Activated CD8-positive, alpha-beta memory T cell treated with anti-CD3 and anti-CD28 coated beads, Interleukin-2, amount 50 U/mL, for 1 hour (primary cell): ENCODE data around the gene POLR3F.
A peak's percentile ranks its signal among the peaks of the same experiment; 100 is the strongest.
"Not testable (repeated sequence)": the region's sequence is repeated elsewhere in the genome, so short reads cannot be mapped to it uniquely, and the experiment has no call there.

Experiments used
- DNase-seq: peaks from one replicate; pipeline ENCODE4 v3.0.0-alpha.2; 2020; ENCODE audit errors: extremely low read depth

The POLR3F gene, protein sequence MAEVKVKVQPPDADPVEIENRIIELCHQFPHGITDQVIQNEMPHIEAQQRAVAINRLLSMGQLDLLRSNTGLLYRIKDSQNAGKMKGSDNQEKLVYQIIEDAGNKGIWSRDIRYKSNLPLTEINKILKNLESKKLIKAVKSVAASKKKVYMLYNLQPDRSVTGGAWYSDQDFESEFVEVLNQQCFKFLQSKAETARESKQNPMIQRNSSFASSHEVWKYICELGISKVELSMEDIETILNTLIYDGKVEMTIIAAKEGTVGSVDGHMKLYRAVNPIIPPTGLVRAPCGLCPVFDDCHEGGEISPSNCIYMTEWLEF

DNA sequence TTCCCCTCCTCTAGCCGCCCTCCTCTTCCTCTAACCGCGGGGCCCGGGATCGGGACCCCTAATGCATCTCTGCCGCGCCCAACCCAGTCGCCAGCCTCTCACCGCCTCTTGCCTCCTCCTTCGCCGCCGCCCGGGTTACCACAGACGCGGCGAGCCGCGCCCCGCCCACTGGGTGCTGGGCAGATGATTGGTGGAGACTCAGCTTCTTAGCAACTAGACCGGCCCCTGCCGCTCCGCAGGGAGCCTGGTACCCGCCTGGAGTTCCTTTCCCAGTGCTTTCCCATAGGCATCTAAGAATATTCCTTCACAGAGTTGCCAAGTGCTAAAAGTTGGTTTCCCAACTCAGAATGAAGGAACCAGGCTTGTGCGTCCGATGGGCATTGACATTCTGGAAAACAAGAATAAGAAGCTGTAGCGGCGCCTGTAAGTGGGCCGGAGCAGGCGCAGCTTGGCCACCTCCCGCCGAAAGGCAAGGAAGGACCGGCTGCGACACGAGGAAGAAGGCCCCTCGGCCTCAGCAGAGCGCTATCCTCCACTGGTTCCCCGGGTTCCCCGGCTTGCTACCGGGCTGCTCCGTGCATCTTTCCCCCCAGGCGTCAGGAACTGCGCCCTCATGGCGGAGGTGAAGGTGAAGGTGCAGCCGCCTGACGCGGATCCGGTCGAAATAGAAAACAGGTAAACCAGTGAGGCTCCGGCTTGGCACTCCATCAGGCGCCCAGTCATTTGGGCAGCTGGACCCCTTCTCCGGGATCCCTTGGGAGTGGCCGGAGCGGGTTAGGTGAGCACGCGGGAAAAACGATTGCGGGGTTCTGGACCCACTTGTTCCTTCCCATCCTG, at the start of gene POLR3F, which contains the start of gene DZANK1:
TSS of gene POLR3F (plus strand) at position 497 of the 837 bp plus-strand sequence. CDS start at position 614, 117 bp downstream.
TSS of gene DZANK1 (minus strand) at position 137 of the 837 bp plus-strand sequence. CDS start 1,672 bp downstream, outside the sequence.
- peak; percentile 62 for DNase-seq

DNA sequence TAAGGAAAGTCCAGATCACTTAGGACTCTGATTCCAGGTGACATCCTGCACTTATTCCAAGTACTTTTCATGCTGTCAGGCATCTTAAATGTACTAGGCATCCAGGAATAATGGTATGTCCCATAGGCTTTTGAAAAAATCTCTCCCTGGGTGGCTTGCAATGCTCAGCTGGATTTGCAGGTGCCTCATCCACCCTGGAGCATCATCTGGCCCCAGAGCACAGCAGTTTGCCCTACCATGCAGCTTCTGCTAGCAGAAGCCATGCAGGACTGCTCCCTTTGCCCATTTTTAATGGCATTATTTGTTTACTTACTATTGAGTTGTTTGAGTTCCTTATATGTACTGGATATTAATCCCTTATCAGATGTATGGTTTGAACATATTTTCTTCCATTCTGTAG, 45.6 kb upstream of the POLR3F start:
- DNase-seq, result no peak

DNA sequence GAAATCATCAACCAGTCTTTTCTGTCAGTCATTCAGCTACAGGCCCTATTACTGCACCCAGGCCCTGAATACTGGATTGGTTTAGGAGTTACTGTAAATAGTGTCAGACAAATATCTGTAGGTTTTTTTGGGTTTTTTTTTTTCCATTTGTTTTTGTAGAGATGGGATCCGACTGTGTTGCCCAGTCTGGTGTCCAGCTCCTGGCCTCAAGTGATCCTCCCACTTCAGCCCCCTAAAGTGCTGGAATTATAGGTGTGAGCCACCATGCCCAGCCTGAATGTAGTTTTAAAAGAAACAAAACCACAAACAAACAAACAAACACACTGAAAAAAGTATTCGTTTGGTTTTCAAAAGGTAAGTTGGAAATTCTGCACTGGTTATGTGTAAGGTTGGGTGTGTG, 40.0 kb upstream of the POLR3F start:
- DNase-seq, result no peak

DNA sequence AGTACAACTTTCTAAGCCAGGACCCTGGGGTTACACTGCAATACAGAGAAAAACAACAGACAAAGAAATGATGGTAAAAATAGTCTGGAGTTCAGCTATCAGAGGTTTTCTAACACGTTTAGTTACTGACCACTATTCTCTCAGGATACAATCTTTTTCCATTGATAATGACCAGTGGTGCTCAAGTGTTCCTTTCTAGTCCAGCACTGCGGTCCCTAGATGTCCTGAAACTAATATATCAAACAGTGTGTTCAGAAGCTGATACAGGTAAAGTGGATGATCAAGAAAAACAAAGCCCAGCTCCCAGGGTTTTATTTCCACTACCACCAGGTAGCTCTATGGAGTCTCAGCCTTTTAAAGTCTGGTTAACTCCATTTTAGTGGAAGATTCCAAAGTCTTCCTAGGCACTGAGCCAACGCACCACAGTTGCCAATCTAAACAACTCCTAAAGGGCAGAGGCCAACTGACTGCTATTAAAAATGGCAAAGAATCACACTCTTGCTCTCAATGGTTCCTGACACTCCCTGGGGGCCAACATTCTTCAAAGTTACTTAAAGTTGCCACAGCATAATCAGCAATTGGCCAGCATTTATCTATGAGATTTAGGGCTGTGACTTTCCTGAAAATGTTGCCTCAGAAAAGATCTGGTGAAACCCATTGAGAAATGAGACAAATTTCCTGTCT, 38.6 kb upstream of the POLR3F start:
- DNase-seq, result no peak

DNA sequence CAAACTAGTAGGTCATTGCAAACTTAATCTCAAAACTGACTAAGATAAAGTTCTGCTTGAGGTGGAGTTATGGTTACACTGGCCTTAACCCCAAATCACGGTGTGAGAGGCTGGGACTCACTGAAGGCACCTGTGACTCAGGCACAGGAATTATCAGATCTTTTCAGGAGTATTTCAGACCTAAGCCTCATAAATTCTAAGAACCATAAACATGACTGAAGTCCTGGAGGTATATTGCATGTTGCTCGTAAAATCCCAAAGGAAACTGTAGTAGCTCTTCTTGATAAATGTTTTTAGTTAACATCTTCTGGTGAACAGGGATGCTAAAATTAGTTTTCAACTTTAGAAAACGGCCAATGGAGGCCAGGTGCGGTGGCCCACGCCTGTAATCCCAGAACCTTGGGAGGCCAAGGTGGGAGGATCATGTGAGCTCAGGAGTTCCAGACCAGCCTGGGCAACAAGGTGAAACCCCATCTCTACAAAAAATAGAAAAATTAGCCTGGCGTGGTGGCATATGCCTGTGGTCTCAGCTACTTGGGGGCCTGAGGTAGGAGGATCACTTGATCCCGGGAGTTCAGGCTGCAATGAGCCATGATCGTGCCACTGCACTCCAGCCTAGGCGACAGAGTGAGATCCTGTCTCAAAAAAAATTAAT, 36.9 kb upstream of the POLR3F start:
- DNase-seq, result no peak

DNA sequence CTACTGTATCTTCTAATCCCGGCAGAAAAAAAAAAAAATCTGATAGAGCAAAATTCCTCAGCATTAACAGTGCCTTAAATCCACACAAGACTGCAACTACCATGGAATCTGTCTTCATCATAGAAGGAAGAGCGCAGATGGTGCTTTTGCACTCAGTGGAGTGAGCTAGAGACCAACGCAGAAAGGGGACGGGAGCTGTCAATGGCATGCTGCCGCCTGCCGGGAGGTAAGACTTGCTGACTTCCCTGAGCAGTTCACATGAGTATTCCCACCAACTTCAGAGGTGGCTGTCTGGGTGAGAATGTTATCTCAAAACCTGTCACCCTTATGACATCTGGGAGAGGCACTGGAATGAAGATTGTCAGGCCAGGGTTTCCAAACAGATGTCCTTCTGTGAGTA, 36.0 kb upstream of the POLR3F start:
- no peak for DNase-seq

DNA sequence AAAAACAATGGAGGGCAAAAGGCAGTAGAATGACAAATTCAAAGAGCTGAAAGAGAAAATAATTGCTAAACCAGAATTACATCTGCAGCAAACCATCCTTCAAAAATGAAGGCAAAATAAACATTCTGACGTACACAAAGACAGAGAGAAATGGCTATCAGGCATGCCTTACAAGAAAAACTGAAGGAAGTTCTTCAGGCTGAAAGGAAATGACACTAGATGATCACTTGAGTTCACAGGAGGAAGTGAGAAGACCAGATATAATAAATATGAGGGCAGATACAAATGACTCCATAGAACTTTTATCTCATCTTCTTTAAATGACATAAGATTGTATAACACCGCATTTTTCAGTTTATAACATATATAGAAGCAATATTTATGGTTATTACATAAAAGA, 30.3 kb upstream of the POLR3F start:
- no peak for DNase-seq

DNA sequence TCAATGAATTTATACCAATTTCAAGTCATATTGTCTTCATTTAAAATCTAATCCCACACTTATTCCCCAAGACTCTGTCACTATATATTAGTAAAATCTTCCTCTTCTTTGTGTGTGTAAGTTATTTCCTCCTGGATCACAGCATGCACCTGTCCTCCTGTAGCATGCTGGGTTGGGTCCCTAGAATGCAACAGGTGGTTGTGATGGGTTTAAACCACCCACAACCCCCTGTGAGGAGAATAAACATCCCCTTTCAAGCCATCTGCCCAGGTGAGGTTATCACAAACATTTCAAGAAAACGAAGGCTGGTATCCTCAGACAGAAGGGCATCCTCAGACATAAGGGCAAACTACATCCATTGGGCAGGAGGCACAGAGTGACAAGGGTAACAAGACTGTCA, 26.8 kb upstream of the POLR3F start:
- no peak for DNase-seq

DNA sequence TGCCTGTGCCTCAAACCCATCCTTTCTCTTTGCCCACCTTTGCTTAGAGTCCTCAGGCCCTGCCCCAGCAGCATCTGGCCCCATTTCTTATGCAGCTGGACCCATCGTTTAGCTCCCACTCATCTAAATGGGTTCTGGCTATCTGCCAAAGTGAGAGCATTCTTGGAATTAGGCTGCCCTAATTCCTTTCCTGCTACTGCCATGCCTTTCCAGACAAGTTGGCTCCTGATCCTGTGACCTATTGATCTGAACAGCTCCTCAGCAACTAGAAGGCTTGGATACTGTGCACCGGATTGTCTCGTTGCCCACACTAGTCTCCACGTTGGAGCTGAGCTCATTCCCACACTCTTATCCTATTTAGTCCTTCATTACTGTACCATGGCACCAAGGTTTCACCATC, 23.3 kb upstream of the POLR3F start:
- DNase-seq, result no peak

DNA sequence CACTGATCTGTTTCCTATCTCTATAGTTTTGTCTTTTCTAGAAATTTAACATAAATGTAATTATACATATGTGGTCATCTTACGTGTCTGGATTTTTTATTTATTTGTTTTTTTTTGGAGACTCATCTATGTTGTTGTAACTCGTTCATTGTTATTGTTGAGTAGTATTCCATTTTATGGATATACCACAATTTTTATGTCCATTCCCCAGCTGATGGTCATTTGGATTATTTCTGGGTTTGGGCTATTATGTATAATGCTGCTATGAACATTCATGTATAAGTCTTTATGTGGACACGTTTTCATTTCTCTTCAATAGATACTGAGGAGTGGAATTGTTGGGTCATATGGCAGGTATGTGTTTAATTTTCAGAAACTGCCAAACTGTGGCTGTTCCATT, 10.6 kb upstream of the POLR3F start:
- DNase-seq, result no peak

DNA sequence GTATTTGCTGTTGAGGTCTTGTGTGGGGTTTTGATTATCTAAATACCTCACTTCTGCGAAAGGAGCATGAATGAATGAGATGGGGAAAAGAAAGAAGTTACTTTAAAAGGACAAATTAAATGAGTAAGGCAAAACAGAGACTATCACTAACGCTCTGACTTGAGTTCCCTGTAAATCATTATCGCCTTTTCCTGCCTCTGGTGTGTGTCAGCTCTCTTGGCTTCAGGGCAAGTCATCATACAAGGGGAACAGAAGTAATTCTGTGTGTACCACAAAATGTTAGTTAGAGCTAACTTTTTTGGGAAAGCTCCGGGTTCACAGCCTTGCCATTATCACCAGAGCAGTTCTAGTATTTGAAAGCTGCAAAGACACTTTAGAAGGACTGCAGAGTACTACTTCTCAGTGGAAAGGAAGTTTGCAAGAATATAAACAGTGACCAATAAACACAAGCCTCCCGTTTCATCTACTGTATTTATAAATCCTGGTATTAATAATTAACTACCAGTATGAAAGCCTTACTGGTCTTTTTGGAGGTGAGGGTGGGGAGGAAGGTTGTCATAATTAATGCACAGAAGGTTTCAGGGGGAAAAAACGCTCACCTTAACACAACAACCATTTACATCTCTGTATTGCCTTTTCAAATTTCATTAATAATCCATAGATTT, 1.5 kb upstream of the POLR3F start:
- no peak for DNase-seq

DNA sequence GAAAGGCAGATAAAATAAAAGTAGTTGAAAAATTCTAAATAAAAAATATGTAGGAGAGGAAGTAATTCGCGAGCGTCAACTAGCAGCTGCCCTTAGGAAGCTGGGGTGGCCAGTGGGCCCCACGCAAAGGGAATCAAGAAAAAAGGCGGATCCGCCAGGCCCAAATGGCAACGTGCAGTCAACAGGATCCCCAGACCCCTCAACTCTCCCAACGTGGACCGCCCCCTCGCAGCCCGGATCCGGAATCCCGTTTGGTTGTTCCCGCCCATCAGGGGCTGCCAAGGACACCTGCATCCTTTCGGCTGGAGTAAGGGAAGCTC, 656 bp upstream of the POLR3F start:
- DNase-seq, result no peak

DNA sequence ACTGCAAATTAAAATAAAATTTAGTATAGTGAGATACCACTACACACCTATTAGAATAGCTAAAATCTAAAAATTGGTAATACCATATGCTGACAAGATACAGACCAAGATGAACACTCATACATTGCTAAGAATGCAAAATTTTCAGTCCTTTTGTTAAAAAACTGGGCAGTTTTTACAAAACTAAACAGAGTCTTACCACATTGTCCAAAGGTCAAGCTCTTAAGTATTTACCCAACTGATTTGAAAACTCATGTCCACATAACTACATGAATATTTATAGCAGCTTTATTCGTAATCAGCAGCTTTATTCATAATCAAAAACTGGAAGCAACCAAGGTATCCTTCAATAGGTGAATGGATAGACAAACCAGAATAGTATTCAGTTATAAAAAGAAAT, 10.0 kb downstream of the POLR3F start:
- DNase-seq, result no peak

DNA sequence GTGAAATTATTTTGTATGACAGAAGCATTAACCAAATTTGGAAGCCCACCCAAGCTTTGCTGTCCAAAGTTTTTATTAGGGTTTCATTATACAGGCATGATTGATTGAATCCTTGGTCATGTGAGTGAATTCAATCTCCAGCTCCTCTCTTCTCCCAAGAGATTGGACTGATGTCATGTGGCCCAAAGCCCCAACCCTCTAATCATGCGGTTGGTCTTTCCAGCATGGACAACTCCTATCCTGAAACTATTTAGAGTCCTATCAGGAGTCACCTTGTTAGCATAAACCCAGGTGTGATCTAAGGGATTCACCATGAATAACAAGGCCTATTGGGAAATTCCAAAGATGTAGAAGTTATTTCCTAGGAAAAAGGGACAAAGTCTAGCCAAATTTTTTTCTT, 10.6 kb downstream of the POLR3F start:
- DNase-seq, result no peak

DNA sequence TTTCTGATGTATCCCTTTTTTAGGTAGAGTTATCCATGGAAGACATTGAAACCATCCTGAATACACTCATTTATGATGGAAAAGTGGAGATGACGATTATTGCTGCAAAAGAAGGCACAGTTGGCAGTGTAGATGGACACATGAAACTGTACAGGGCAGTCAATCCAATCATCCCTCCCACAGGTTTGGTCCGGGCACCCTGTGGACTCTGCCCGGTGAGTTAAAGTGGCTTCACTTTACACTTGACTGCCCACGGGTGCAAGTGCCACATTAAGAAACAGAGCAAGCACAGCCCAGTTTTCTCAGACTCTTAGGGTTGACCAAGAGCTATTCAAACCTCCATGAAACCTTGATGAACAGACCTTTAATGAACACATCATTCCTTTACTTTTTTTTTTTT, 14.4 kb downstream of the POLR3F start:
- DNase-seq, result no peak

DNA sequence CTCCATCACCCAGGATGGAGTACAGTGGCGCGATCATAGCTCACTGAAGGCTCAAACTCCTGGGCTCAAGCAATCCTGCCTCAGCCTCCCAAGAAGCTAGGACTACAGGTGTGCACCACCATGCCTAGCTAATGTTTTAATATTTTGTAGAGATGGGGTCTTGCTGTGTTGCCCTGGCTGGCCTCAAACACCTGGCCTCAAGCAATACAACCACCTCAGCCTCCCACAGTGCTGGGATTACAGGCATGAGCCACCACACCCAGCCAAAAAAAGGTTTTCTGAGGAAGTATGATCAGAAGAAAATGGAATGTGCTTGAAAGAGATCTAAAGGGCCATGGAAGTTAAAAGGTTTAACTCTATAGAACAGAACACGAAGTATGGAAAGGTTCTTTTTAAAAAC, 21.1 kb downstream of the POLR3F start:
- no peak for DNase-seq

DNA sequence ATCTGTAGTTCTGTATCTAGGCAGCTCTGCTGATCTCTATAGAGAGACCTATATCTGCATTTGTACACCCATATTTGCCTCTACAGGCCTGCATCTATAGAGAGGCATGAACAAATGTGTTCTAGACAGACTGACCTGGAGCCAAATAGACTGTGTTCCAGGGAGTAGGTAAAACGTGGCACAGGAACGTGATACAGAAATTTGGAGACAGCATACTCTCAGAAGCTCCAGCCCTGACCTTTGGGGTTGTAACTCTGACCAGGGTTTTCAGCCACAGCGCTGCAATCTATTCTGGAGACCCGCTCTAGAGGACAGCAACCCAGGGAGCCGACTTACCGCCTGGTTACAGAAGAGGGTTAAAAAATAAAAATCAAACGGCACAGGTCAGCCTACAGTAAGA, 28.9 kb downstream of the POLR3F start:
- DNase-seq, result no peak

DNA sequence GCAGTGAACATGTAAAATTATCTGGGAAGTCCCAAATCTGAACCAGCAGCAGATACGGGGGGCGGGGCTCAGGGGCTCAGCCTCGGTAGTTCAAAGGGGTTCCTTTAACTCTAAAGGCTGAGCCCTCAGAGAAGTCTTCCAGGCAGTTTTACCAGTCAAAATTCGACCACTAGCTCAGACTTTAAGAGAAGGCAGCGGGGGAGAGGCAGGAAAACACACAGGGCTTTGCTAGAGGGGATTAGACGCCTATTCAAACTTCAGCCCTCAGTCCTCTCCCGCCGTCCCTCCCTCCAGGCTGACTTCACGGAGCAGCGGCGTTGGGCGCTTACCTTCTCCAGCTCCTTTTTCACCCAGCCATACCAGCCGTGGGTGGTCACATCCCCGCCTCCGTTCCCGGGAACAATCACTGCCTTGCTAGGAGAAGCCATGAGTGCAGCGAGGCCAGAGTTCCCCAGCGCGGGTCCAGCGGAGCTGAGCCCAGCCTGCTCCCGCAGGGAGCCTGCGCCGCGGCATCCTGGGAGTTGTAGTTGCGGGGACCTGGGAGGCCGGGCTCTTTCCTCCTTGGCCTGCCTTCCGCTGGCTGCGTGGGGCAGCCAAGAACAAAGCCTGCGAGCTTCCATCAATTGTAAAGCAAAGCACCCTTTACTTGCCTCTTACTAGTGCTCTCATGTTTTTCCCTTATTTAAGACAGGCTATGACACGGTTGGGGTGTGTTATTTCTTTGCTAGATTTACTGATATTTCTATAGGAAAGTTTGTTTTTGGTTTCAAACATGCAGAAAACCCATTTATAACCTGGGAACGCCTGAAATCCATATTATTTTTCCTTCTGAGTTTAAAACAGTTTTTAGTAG, 29.8 kb downstream of the POLR3F start, which contains the start of gene RBBP9:
TSS of gene RBBP9 (minus strand) at position 486 of the 853 bp plus-strand sequence. CDS start at position 428, 58 bp downstream.
- peak; percentile 36 for DNase-seq

DNA sequence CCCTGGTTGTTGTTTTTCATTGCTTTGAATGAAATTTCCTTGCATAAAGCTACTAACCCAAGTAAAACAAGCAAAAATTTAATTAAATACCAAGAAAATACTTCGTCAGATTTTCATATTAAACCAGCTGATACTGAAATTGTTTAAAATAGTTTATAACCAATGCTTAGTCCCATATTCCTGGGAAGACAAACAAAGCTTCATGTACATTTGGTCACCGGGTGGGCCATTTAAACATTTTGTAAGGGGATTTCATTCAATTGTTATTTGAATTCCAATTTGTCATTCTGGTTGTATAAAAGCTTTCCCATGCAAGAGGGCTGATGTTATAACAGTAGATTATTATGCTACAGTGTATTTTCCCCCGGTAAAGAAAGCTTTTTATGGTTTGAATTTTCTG, 30.4 kb downstream of the POLR3F start:
- no peak for DNase-seq

DNA sequence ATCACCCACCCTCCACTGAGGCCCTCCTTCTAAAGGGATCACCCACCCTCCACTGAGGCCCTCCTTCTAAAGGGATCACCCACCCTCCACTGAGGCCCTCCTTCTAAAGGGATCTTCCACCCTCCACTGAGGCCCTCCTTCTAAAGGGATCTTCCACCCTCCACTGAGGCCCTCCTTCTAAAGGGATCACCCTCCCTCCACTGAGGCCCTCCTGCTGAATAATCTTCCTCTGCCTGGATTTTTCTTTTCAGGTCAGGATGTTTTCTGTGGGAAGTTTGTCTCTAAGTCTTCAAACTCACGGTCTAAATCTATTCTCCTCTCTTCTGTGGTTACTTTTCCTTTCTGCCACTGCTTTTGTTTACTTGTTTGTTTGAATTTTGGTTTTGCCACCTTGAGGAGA, 34.5 kb downstream of the POLR3F start:
- not testable (repeated sequence) for DNase-seq
